Measurements from ENCODE around the gene ERGIC2.

GRCh38 chr12:29415111-29415510 lies 34.1 kb upstream of the ERGIC2 start:
- TF ChIP-seq CTCF (IDR thresholded peaks at IDR 0.05) (no peak), POLR2A (IDR thresholded peaks at IDR 0.05) (no peak)

All from heart left ventricle (tissue), 13 donors.